Activated T-helper 17 cell treated with anti-CD3 and anti-CD28 coated beads, Interleukin-2, amount 50 U/mL, for 72 hours (primary cell): ENCODE results near the gene ITPK1. TPM values are rescaled to one million over a fixed set of nuclear protein-coding genes. Genes with fewer than 3 reads are reported as not detected.

Experiments
- ATAC-seq: fragments of 150-1000 bp; cut with Tn5 transposase; replicated peaks from 2 replicates; pipeline ENCODE4 v1.10.0; 2021; ENCODE audit warnings: mild to moderate bottlenecking, moderate library complexity
- H3K27ac Mint-ChIP-seq: one replicate; pipeline ENCODE4 v1.8.0; 2022; ENCODE audit warnings: mixed read lengths
- H3K27me3 Mint-ChIP-seq: one replicate; pipeline ENCODE4 v1.8.0; 2022; ENCODE audit warnings: mixed read lengths
- H3K36me3 Mint-ChIP-seq: one replicate; pipeline ENCODE4 v1.8.0; 2022; ENCODE audit warnings: low read depth, mild to moderate bottlenecking, mixed read lengths
- H3K4me1 Mint-ChIP-seq: one replicate; pipeline ENCODE4 v1.8.0; 2022; ENCODE audit warnings: mixed read lengths
- H3K4me3 Mint-ChIP-seq: one replicate; pipeline ENCODE4 v1.8.0; 2022; ENCODE audit warnings: mild to moderate bottlenecking, mixed read lengths
- H3K9me3 Mint-ChIP-seq: one replicate; pipeline ENCODE4 v1.8.0; 2022; ENCODE audit warnings: mixed read lengths
- total RNA-seq, 2 donors: library from RNA; stranded (reverse); gene quantifications; one replicate each; pipeline ENCODE4 v1.2.3, GENCODE V29; 2022

The ITPK1 gene
- total RNA-seq, 2 donors from 2014 or later, result 32.1 to 48.9 TPM

- ATAC-seq, result peak; percentile 98
- peak overlapping the region; percentile 96 for H3K27ac Mint-ChIP-seq
- H3K4me1 Mint-ChIP-seq, result peaks cover 11% of the 10 kb centered on the region
- H3K36me3 Mint-ChIP-seq, result no peaks in the 10 kb centered on the region
- H3K9me3 Mint-ChIP-seq, result no peaks in the 10 kb centered on the region
- no peaks in the 10 kb centered on the region for H3K27me3 Mint-ChIP-seq
- H3K4me3 Mint-ChIP-seq, result peak overlapping the region; percentile 86
These were observed 12.2 kb downstream of the ITPK1 start for GRCh38 chr14:93103392-93104080.

DNA sequence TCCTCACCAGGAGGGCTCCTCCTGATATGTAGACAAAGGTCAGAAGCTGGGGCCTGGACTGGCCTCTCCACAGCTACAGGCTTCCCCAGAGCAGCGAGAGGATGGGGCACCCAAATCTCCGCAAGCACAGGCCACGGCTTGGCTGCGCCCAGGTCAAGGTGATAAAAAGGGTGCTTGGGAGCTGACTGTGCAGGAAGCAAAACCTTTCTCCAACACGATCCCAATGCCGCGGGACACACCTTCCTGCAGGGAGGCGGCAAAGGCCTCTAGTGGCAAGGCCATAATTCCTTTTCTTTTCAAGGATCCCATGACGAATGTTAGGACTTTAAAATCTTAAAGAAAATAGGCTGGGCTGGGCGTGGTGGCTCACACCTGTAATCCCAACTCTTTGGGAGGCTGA is 13.6 kb downstream of the ITPK1 start:
- ATAC-seq, result no peak
- no peaks in the 10 kb centered on the region for H3K9me3 Mint-ChIP-seq
- no peaks in the 10 kb centered on the region for H3K36me3 Mint-ChIP-seq
- H3K27ac Mint-ChIP-seq, result peak overlapping the region; percentile 46
- no peaks in the 10 kb centered on the region for H3K27me3 Mint-ChIP-seq
- H3K4me1 Mint-ChIP-seq, result peaks cover 8% of the 10 kb centered on the region
- peak overlapping the region; percentile 17 for H3K4me3 Mint-ChIP-seq

GRCh38 chr14:93101181-93101580 is 14.5 kb downstream of the ITPK1 start:
- no peaks in the 10 kb centered on the region for H3K36me3 Mint-ChIP-seq
- no peaks in the 10 kb centered on the region for H3K9me3 Mint-ChIP-seq
- H3K4me1 Mint-ChIP-seq, result peaks cover 9% of the 10 kb centered on the region
- H3K4me3 Mint-ChIP-seq, result no peak overlapping the region
- H3K27ac Mint-ChIP-seq, result peak overlapping the region; percentile 46
- ATAC-seq, result no peak
- no peaks in the 10 kb centered on the region for H3K27me3 Mint-ChIP-seq

GRCh38 chr14:93100570-93100969 is 15.2 kb downstream of the ITPK1 start:
- Mint-ChIP-seq H3K4me3 (no peak overlapping the region), H3K36me3 (no peaks in the 10 kb centered on the region), H3K9me3 (no peaks in the 10 kb centered on the region), H3K27ac (peak overlapping the region; percentile 48), H3K27me3 (no peaks in the 10 kb centered on the region), H3K4me1 (peaks cover 11% of the 10 kb centered on the region)
- ATAC-seq, result no peak

DNA sequence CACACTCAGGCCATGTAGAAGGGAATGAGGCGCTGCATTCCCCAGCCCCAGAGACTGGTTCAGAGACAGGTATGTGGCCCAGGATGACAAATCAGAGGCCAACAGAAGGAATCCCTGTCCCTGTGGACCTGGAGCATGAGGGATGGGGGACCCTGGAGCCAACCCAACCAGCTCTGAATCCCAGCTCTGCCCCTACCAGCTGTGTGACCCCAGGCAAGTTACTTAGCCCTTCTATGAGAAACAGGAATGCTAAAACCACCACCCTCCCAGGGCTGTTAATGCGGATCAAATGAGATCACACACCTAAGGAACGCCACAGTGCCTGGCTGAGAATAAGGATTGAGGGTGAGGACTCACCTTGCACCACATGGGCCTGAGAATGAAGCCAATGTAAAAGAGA is 15.6 kb downstream of the ITPK1 start:
- H3K36me3 Mint-ChIP-seq, result no peaks in the 10 kb centered on the region
- H3K9me3 Mint-ChIP-seq, result no peaks in the 10 kb centered on the region
- peaks cover 11% of the 10 kb centered on the region for H3K4me1 Mint-ChIP-seq

DNA sequence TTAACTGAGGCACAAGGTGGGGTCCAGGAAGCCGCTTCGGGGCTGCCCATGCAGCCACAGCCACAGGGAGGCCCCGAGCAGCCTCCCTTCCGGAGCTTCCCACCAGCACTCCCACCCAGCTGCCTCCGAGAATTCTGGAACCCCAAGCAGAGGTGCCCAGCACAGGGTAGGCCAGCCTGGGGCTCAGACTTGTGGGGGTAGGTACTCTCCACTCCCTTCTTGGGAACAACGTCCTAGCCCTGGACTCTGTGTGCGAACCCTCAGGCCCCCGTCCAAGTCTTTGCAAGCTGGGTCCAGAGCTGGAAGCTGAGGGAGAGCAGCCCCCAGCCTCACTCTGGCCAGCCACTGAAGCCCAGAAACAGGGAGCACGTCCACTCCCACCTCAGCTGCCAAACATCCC is 16.1 kb downstream of the ITPK1 start:
- Mint-ChIP-seq H3K27ac (no peak overlapping the region), H3K4me3 (no peak overlapping the region), H3K4me1 (peaks cover 16% of the 10 kb centered on the region), H3K36me3 (no peaks in the 10 kb centered on the region), H3K9me3 (no peaks in the 10 kb centered on the region), H3K27me3 (no peaks in the 10 kb centered on the region)
- ATAC-seq, result no peak

More for the DNA sequence above, 15.6 kb downstream of the ITPK1 start:
- Mint-ChIP-seq H3K4me3 (no peak overlapping the region), H3K27me3 (no peaks in the 10 kb centered on the region), H3K27ac (peak overlapping the region; percentile 48)
- ATAC-seq, result no peak

- no peak overlapping the region for H3K27ac Mint-ChIP-seq
- H3K4me3 Mint-ChIP-seq, result no peak overlapping the region
- peaks cover 16% of the 10 kb centered on the region for H3K4me1 Mint-ChIP-seq
- H3K27me3 Mint-ChIP-seq, result no peaks in the 10 kb centered on the region
- ATAC-seq, result no peak
- no peaks in the 10 kb centered on the region for H3K9me3 Mint-ChIP-seq
- no peaks in the 10 kb centered on the region for H3K36me3 Mint-ChIP-seq
These were observed 16.5 kb downstream of the ITPK1 start for GRCh38 chr14:93099196-93099595.

- Mint-ChIP-seq H3K27ac (peak overlapping the region; percentile 81), H3K9me3 (no peaks in the 10 kb centered on the region), H3K27me3 (no peaks in the 10 kb centered on the region), H3K36me3 (no peaks in the 10 kb centered on the region), H3K4me3 (no peak overlapping the region), H3K4me1 (peaks cover 10% of the 10 kb centered on the region)
- ATAC-seq, result no peak
These were observed 18.9 kb downstream of the ITPK1 start for GRCh38 chr14:93096691-93097322.

DNA sequence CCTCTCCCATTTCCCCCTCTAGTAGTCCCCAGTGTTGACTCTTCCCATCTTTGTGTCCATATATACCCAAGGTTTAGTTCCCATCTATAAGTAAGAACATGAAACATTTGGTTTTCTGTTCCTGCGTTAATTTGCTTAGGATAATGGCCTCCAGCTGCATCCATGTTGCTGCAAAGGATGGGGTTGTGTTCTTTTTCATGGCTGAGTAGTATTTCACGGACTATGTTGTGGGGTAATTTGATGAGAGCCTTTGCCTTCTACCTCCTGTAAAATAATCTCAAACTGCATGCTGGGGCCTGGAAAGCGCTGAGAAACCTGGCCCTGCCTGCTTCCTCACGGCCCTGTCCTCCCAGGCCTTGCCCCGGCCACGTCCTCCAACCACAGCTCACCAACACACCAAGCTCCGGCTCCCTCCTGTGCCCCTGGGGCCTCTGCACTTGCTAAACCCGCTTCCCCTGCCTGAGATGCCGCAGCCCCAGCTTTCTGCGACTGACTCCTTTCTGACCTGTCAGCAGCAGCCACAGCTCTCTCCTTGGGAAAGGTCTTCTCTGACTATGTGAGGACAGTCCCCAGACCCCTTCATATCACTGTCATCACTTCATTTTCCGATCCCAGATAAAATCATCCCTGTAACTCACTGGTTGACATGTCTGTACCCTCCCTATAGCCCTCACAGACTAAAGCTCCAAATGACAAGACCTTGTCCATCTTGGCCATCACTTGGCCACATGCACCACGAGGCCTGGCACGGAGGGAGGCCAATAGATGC is 19.8 kb downstream of the ITPK1 start:
- Mint-ChIP-seq H3K27me3 (no peaks in the 10 kb centered on the region), H3K9me3 (no peaks in the 10 kb centered on the region), H3K27ac (peak overlapping the region; percentile 81), H3K4me3 (no peak overlapping the region), H3K36me3 (no peaks in the 10 kb centered on the region), H3K4me1 (peaks cover 10% of the 10 kb centered on the region)
- ATAC-seq, result no peak

GRCh38 chr14:93094121-93094918 is 21.4 kb downstream of the ITPK1 start:
- no peak for ATAC-seq
- Mint-ChIP-seq H3K4me3 (no peak overlapping the region), H3K27me3 (no peaks in the 10 kb centered on the region), H3K36me3 (no peaks in the 10 kb centered on the region), H3K9me3 (no peaks in the 10 kb centered on the region), H3K4me1 (peaks cover 10% of the 10 kb centered on the region), H3K27ac (peak overlapping the region; percentile 51)

DNA sequence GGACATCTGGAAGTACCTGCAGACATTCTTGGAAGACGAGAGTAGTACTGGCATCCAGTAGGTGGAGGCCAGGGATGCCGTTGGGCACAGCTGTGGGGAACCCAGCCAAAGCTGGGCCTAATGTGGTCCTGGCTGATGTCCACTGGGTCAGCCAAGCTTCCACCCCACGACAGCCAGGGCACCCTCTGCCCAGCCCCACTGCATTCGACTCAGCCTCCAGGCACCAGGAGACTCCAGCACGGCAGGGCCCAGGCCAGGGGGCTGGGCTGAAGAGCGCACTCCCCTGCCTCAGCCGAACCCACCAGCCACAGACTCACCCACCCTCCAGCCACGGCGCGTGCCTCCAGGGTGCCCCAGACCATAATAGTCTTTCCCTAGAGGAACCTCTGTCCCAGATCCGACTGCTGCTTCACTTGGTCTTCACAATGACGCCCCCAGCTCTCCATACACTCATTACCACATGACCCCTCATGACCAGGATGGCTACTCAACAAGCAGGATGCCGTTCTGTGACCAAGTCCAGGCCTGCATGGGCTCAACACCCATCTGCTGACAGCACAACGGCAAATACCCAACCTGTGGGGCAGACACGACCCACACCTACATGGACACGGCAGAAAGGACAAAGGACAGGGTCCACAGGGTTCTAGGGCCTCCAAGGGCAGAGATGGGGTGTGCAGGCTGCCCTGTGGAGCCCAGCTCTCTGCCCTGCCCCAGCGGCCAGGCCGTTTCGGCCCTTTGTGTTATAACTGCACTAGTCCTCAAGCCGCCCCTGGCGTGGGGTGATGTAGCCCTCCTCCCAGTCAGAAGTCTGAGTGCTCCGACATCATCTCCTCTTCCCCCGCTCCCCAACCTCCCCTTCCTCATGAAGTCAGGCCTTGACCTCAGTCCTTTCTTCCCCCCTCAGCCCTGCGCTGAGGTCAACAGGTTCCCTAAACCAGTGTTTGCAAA is 22.8 kb downstream of the ITPK1 start:
- Mint-ChIP-seq H3K4me1 (peaks cover 10% of the 10 kb centered on the region), H3K27ac (no peak overlapping the region), H3K27me3 (no peaks in the 10 kb centered on the region), H3K36me3 (no peaks in the 10 kb centered on the region), H3K9me3 (no peaks in the 10 kb centered on the region), H3K4me3 (no peak overlapping the region)
- ATAC-seq, result no peak

DNA sequence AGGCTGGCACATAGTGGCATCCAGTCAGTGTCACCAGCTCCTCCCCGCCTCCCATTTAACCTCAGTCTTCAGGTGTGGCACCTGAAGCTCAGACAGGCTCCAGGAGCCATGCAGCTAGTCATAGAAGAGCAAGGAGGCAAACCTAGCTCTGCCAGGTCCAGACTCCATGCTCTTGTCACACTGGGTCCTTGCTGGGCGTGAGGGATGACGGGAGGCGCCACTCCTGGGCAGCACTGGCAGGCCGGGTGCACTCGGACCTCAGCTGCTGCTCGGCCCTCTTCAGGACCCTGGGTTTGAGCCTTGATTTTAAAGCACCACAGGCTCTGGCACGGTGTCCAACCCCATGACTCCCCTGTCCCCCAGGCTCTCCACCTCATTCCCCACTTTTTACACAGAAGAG is 24.1 kb downstream of the ITPK1 start:
- Mint-ChIP-seq H3K4me1 (peaks cover 16% of the 10 kb centered on the region), H3K27ac (no peak overlapping the region), H3K27me3 (no peaks in the 10 kb centered on the region), H3K4me3 (no peak overlapping the region), H3K9me3 (no peaks in the 10 kb centered on the region), H3K36me3 (no peaks in the 10 kb centered on the region)
- no peak for ATAC-seq

GRCh38 chr14:93090826-93091555 is 24.7 kb downstream of the ITPK1 start:
- Mint-ChIP-seq H3K27me3 (no peaks in the 10 kb centered on the region), H3K36me3 (no peaks in the 10 kb centered on the region), H3K9me3 (no peaks in the 10 kb centered on the region), H3K4me3 (no peak overlapping the region), H3K27ac (peak overlapping the region; percentile 73), H3K4me1 (peaks cover 11% of the 10 kb centered on the region)
- ATAC-seq, result no peak
